Activated CD8-positive, alpha-beta memory T cell treated with anti-CD3 and anti-CD28 coated beads, Interleukin-2, amount 50 U/mL, for 1 hour (primary cell): ENCODE data around the gene BCL7B.
A peak's percentile ranks its signal among the peaks of the same experiment; 100 is the strongest.
"Not testable (repeated sequence)": the region's sequence is repeated elsewhere in the genome, so short reads cannot be mapped to it uniquely, and the experiment has no call there.

Experiments used
- DNase-seq: peaks from one replicate; pipeline ENCODE4 v3.0.0-alpha.2; 2020; ENCODE audit errors: extremely low read depth

BCL7B gene

GRCh38 chr7:73572767-73573186 lies 15.3 kb upstream of the BCL7B start:
- DNase-seq, result no peak

- DNase-seq, result no peak
Observed at GRCh38 chr7:73570977-73571376, 13.5 kb upstream of the BCL7B start.

- no peak for DNase-seq
Observed at GRCh38 chr7:73570521-73570920, 13.0 kb upstream of the BCL7B start.

GRCh38 chr7:73569042-73569608 lies 11.6 kb upstream of the BCL7B start:
- DNase-seq, result no peak

GRCh38 chr7:73567846-73568685 lies 10.6 kb upstream of the BCL7B start:
- DNase-seq, result no peak

GRCh38 chr7:73567140-73567539 lies 9.7 kb upstream of the BCL7B start:
- DNase-seq, result no peak

- DNase-seq, result not testable (repeated sequence)
Observed at GRCh38 chr7:73566431-73566830, 8.9 kb upstream of the BCL7B start.

- no peak for DNase-seq
Observed at GRCh38 chr7:73565675-73566340, 8.3 kb upstream of the BCL7B start.

- no peak for DNase-seq
Observed at GRCh38 chr7:73560109-73560835, 2.8 kb upstream of the BCL7B start.

GRCh38 chr7:73557108-73557396 lies 438 bp downstream of the BCL7B start:
- DNase-seq, result peak; percentile 54

GRCh38 chr7:73556208-73557107 lies 1.0 kb downstream of the BCL7B start:
- no peak for DNase-seq

- no peak for DNase-seq
Observed at GRCh38 chr7:73555411-73555982, 2.0 kb downstream of the BCL7B start.

- not testable (repeated sequence) for DNase-seq
Observed at GRCh38 chr7:73550093-73550492, 7.4 kb downstream of the BCL7B start.

- no peak for DNase-seq
Observed at GRCh38 chr7:73549176-73549575, 8.3 kb downstream of the BCL7B start.

- no peak for DNase-seq
Observed at GRCh38 chr7:73547841-73548240, 9.6 kb downstream of the BCL7B start.

GRCh38 chr7:73544678-73545077 lies 12.8 kb downstream of the BCL7B start:
- no peak for DNase-seq

GRCh38 chr7:73541722-73542121 lies 15.8 kb downstream of the BCL7B start:
- no peak for DNase-seq

- no peak for DNase-seq
Observed at GRCh38 chr7:73539709-73540108, 17.8 kb downstream of the BCL7B start.

- DNase-seq, result not testable (repeated sequence)
Observed at GRCh38 chr7:73538510-73538909, 19.0 kb downstream of the BCL7B start.

- no peak for DNase-seq
Observed at GRCh38 chr7:73537051-73537450, 20.4 kb downstream of the BCL7B start.

- DNase-seq, result no peak
Observed at GRCh38 chr7:73536479-73536878, 21.0 kb downstream of the BCL7B start.
